HG03571 (cell line): ENCODE results near the gene IGSF3.
"Not testable (repeated sequence)": the region's sequence is repeated elsewhere in the genome, so short reads cannot be mapped to it uniquely, and the experiment has no call there.

ENCODE experiments used
- ATAC-seq: cut with Tn5 transposase; IDR thresholded peaks from one replicate; pipeline ENCODE4 v1.9.1; 2021; ENCODE audit not compliant: unreplicated experiment

IGSF3 gene

GRCh38 chr1:116664366-116664977 lies 3.1 kb downstream of the IGSF3 start:
- no peak for ATAC-seq

GRCh38 chr1:116663821-116664220 lies 3.7 kb downstream of the IGSF3 start:
- ATAC-seq = no peak

- no peak for ATAC-seq
These were observed 5.9 kb downstream of the IGSF3 start for GRCh38 chr1:116661633-116662032.

GRCh38 chr1:116658645-116659044 lies 8.9 kb downstream of the IGSF3 start:
- ATAC-seq = not testable (repeated sequence)

- not testable (repeated sequence) for ATAC-seq
These were observed 9.7 kb downstream of the IGSF3 start for GRCh38 chr1:116657836-116658235.

- no peak for ATAC-seq
These were observed 13.2 kb downstream of the IGSF3 start for GRCh38 chr1:116654351-116654750.

- ATAC-seq = not testable (repeated sequence)
These were observed 14.9 kb downstream of the IGSF3 start for GRCh38 chr1:116652598-116652997.

GRCh38 chr1:116650781-116651180 lies 16.8 kb downstream of the IGSF3 start:
- not testable (repeated sequence) for ATAC-seq

- ATAC-seq = not testable (repeated sequence)
These were observed 18.5 kb downstream of the IGSF3 start for GRCh38 chr1:116649041-116649440.

- not testable (repeated sequence) for ATAC-seq
These were observed 19.2 kb downstream of the IGSF3 start for GRCh38 chr1:116648325-116648724.

GRCh38 chr1:116647186-116647585 lies 20.3 kb downstream of the IGSF3 start:
- not testable (repeated sequence) for ATAC-seq

- ATAC-seq = not testable (repeated sequence)
These were observed 20.8 kb downstream of the IGSF3 start for GRCh38 chr1:116646673-116647170.

- not testable (repeated sequence) for ATAC-seq
These were observed 21.5 kb downstream of the IGSF3 start for GRCh38 chr1:116645802-116646672.

GRCh38 chr1:116644993-116645392 lies 22.5 kb downstream of the IGSF3 start:
- not testable (repeated sequence) for ATAC-seq

- ATAC-seq = not testable (repeated sequence)
These were observed 23.4 kb downstream of the IGSF3 start for GRCh38 chr1:116644096-116644495.

- ATAC-seq = not testable (repeated sequence)
These were observed 24.2 kb downstream of the IGSF3 start for GRCh38 chr1:116643281-116643751.

- ATAC-seq = not testable (repeated sequence)
These were observed 24.9 kb downstream of the IGSF3 start for GRCh38 chr1:116642311-116643280.

GRCh38 chr1:116637583-116637982 lies 29.9 kb downstream of the IGSF3 start:
- ATAC-seq = not testable (repeated sequence)

GRCh38 chr1:116636584-116636983 lies 30.9 kb downstream of the IGSF3 start:
- not testable (repeated sequence) for ATAC-seq

GRCh38 chr1:116634386-116634785 lies 33.1 kb downstream of the IGSF3 start:
- ATAC-seq = not testable (repeated sequence)
